ENCODE measurements around the gene MAPK8.

- no peak for TF ChIP-seq POLR2A (IDR thresholded peaks at IDR 0.05)
- no peak for TF ChIP-seq CTCF (IDR thresholded peaks at IDR 0.05)
Measured at GRCh38 chr10:48467669-48468068, 161.2 kb downstream of the MAPK8 start.

All from transverse colon (tissue), 3 donors.